AG08395 (cell line): ENCODE measurements around the gene ZNF76.

ENCODE experiments used
- DNase-seq: peaks from one replicate; pipeline ENCODE4 v3.0.0; 2012; ENCODE audit warnings: mixed read lengths, low spot score

Gene ZNF76

GRCh38 chr6:35237476-35237875, 22.1 kb upstream of the ZNF76 start:
- no peak for DNase-seq

DNA sequence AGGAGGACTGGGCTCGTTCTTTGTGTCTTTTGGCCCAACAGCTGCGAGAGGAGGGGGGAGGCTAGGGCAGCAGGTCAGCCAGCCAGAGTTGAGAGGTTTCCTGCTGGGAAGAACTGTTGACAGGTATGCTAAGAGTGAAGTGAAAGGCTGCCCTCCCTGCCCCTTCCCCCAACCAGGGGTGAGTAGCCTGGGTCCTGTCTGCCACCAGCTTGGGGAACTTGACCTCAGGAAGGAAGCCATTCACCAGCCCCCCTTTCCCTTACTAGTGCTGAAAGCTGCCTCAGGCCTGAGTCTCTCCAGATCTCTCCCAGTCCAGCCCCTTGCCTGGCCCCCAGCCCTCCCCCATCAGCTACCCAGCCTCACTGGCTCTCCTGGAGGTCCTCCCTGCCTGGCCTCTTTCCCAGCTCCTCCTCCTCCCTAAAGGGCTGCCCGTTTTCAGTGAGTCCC, 20.7 kb upstream of the ZNF76 start:
- no peak for DNase-seq

DNA sequence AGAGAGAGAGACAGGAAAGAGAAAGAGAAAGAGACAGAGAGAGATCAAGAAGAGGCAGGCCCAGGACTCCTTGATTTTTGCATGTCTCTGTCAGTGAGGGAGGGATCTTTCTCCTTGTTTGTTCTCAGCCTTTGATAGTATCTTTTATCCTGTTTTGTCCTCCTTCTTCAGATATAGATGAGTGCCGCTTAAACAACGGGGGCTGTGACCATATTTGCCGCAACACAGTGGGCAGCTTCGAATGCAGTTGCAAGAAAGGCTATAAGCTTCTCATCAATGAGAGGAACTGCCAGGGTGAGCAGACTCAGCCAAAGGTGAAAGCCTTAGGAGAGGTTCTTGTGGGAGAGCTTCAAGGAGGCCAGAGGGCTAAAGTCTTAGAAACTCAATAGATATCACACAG, 20.0 kb upstream of the ZNF76 start:
- DNase-seq = no peak

DNA sequence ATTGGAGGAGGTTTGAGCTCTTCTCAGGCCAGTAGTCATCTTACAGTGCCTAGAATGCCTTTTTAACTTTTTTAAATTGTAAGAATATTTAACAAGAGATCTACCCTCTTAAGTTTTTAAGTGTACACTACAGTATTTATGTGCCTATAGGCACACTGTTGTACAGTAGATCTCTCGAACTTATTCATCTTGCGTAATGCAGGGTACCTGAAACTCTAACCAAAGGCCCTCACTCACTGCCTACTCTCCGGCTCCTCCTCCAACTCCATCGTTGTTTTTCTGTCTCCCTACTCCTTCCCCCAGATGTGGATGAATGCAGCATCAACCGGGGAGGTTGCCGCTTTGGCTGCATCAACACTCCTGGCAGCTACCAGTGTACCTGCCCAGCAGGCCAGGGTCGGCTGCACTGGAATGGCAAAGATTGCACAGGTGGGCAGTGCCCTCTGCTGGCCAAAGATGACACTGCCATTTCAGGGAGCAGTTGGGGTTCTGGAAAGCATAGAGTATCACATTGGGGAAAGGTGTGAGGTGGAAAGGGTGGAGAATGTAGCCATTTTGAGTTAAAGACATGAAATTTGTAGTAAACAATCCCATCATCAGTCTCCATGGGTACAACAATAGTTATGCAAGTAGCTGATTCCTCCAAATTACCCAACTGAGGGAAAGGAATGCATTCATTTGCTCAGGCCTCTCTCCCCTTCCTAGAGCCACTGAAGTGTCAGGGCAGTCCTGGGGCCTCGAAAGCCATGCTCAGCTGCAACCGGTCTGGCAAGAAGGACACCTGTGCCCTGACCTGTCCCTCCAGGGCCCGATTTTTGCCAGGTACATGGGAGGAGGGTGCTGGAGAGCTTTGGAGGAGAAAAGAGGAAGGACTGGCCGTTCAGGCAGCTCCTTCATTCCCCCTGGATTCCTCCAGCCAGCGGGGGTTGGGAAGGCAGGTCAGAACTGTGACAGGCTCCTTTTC, 18.4 kb upstream of the ZNF76 start:
- DNase-seq = peak; percentile 84

DNA sequence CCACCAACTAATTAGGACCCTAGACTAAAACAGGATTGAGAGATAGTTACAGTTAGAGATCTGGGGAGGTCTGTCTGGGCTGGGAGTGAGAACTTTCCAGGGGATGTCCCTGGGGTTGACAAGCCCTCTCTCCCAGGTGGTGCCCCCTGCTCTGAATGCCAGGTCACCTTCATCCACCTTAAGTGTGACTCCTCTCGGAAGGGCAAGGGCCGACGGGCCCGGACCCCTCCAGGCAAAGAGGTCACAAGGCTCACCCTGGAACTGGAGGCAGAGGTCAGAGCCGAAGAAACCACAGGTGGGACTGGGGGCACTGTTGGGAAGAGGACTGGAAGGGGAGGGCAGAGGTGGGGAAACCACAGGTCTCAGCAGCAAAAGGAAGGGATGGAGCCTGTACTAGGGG, 17.0 kb upstream of the ZNF76 start:
- DNase-seq = no peak

- no peak for DNase-seq
These were observed 16.6 kb upstream of the ZNF76 start for GRCh38 chr6:35242906-35243305.

- DNase-seq = no peak
These were observed 16.1 kb upstream of the ZNF76 start for GRCh38 chr6:35243386-35243958.

DNA sequence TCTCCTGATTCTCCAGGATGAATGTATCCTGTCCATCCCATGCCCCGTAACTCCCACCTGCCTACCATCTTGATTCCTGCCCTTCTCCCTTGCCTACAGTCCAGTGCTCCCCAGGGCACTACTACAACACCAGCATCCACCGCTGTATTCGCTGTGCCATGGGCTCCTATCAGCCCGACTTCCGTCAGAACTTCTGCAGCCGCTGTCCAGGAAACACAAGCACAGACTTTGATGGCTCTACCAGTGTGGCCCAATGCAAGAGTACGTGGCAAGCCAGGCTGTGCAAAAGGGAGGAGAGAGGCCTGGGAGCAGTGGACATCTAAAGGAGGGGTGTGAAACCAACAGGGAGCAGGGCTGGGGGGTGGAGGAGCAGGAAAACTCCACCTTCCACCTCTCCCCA, 15.0 kb upstream of the ZNF76 start:
- DNase-seq = no peak

DNA sequence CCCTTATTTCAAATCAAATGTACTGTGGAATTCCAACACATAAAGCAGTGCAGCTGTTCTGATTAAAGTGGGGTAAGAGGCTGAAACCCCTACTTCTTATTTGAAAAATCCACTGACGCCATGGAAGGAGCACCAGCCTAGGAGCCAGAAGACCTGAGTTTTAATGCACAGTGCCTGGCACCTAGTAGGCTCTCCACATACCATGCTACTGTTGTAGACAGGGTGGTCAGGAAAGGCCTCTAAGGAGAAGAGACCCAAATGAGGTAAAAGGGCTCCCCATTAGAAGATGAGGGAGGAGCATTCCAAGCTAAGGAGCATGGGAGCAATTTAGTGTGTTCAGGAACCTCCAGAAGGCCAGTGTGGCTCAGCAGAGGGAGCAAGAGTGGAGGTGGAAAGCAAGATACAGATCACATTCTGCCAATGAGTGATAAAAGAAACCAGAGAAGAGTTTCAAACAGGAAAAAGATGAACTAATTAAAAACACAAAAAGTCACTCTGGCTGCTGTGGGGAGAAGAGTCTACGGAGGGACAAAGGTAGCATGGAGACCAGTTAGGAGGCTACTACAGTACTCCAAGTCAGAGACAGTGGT, 11.8 kb upstream of the ZNF76 start:
- no peak for DNase-seq

- no peak for DNase-seq
These were observed 11.2 kb upstream of the ZNF76 start for GRCh38 chr6:35248300-35248699.

GRCh38 chr6:35248965-35249364, 10.6 kb upstream of the ZNF76 start:
- no peak for DNase-seq

DNA sequence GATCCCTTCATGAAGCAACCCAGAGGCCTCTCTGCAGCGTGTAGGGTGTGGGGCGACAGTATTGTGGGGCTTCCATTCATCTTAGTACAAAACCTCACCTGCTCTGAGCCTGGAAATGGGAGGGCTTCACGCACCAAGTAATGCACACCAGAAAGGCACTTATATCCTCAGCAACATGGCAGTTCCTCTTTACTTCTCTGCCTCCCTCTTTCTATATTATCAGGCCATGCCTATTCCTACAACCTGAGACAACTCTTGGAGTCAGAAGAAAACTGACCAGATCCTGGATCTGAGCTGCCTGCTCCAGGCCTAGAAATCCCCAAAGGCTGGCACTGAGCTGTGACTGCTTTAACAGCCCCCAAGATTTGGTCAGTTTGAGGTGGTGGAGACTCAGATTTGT, 7.6 kb upstream of the ZNF76 start:
- no peak for DNase-seq

DNA sequence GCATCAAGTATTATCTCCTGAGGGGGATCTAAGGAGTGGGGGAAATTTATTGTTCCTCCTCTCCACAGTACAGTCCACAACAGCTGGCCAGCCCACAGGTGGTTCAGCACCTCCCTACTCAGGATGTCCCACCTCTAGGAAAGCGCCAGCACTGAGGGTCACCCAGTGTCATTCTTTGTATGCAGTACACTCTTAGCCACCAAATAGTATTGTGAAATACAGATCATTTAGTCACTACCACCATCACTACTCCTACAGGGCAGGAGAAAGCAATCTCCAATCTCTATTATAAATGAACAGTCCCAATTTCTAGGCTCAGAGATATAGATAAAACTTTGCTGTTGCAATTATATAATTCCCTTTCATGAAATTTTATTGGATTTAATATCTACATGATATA, 6.3 kb upstream of the ZNF76 start:
- DNase-seq = no peak

DNA sequence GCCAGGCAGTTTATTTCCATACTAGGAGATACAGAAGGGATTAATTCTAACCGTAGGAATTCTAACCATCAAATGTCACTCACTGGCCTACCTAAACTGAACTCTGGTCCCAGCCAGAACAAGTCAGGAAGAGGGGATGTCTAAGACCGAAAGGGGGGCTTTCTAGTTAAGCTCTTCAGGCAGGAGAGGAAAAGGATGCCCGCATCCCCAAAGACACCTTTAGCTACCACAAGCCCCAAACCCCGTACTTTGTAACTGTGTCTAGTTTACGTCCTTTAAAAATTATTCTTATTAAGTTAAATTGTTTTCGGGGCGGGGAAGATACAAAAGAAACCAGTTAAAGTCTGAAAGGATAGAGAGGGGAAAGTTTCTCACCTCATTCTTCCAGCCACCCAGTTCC, 1.2 kb upstream of the ZNF76 start:
- DNase-seq = no peak

GRCh38 chr6:35258858-35259193, 709 bp upstream of the ZNF76 start:
- peak; percentile 63 for DNase-seq

DNA sequence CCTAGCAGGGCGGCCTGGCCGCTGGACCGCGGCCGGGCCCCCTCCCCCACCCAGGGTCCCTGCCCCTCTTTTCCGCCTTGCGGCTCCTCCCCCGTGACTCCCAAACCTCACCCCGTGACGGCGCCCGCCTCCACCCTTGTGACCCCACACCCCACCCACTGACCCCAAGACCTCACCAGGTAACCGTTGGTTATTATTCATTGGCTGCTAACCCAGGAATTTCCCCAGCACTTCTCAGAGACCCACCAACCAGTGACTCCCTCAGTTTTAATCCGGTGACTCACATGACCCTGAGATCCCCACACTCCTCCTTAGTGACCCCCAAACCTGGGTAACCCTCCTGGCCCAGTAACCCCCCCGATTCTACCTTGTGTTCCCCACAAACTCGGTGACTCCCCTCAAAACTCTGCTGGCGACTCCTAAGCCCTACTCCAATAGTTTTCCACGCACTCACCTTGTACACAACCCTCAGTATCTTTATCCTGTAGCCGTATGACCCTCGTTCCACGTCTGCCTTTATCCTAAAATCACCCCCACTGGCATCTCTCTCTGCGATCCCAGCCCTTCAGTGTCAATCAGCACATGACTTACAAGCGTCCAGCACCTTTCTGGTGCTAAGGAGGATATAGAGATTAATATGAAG, 534 bp downstream of the ZNF76 start:
- peak; percentile 49 for DNase-seq

- no peak for DNase-seq
These were observed 1.3 kb downstream of the ZNF76 start for GRCh38 chr6:35260591-35261570.

DNA sequence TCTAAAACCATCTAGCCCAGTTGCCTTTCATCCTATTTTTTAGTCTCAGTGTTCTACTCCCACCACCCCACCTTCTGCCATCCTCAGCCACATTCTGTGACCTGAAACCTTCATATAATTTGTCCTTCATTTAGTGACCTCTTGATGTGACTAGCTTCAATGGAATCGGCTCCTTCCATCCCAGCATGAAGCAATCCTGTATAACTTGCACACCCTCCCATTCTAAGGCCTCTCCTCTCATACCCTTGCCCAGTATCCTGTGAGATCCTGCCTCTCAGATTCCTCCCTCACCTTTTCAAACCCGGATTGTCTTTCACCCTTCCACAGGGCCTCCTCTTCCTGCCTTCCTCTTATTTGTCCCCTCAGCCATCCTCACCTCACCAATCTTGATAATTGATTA, 3.1 kb downstream of the ZNF76 start:
- peak; percentile 37 for DNase-seq

- DNase-seq = no peak
These were observed 5.2 kb downstream of the ZNF76 start for GRCh38 chr6:35264550-35265274.

GRCh38 chr6:35265523-35265922, 6.0 kb downstream of the ZNF76 start:
- no peak for DNase-seq

GRCh38 chr6:35267446-35267845, 7.9 kb downstream of the ZNF76 start:
- no peak for DNase-seq
